OCI-LY7 (cell line): Measurements from ENCODE around the gene SLC2A13.

Source experiments
- EZH2phosphoT487 ChIP-seq: fragments of 200-600 bp; sonication (generic); IDR thresholded peaks from 2 replicates; pipeline ENCODE4 v1.6.1; 2018; ENCODE audit warnings: low read depth, borderline replicate concordance, mild to moderate bottlenecking, mixed run types, antibody characterized with exemption, low read length, moderate library complexity, mixed read lengths
- TF ChIP-seq, protein P1 (sequence below): fragments of 200-600 bp; sonication (generic); conservative IDR thresholded peaks from 2 replicates; pipeline ENCODE4 v1.5.1; 2014; ENCODE audit warnings: mild to moderate bottlenecking, antibody characterized with exemption, low read length, moderate library complexity, mixed read lengths

- TF ChIP-seq, protein P1, sequence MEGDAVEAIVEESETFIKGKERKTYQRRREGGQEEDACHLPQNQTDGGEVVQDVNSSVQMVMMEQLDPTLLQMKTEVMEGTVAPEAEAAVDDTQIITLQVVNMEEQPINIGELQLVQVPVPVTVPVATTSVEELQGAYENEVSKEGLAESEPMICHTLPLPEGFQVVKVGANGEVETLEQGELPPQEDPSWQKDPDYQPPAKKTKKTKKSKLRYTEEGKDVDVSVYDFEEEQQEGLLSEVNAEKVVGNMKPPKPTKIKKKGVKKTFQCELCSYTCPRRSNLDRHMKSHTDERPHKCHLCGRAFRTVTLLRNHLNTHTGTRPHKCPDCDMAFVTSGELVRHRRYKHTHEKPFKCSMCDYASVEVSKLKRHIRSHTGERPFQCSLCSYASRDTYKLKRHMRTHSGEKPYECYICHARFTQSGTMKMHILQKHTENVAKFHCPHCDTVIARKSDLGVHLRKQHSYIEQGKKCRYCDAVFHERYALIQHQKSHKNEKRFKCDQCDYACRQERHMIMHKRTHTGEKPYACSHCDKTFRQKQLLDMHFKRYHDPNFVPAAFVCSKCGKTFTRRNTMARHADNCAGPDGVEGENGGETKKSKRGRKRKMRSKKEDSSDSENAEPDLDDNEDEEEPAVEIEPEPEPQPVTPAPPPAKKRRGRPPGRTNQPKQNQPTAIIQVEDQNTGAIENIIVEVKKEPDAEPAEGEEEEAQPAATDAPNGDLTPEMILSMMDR = no peak
- no peak for TF ChIP-seq EZH2phosphoT487
Observed at GRCh38 chr12:40142001-40142744, 36.3 kb upstream of the SLC2A13 start.
